Neutrophil (primary cell): ENCODE data around the gene PLEKHM3.

Source experiments
- H3K27ac ChIP-seq: fragments of 200-600 bp; sonication (generic); 2 replicates; pipeline ENCODE4 v1.5.1; 2016; ENCODE audit warnings: mild to moderate bottlenecking, moderate library complexity
- H3K27me3 ChIP-seq: fragments of 200-600 bp; sonication (generic); 2 replicates; pipeline ENCODE4 v1.6.0; 2016; ENCODE audit warnings: mild to moderate bottlenecking
- H3K36me3 ChIP-seq: fragments of 200-600 bp; sonication (generic); 2 replicates; pipeline ENCODE4 v1.5.1; 2017
- H3K4me1 ChIP-seq, 2 experiments: fragments of 200-600 bp in 1 of 2; sonication (generic) in 1 of 2; 1 replicate in 1 of 2; 2 replicates in 1 of 2; pipeline versions ENCODE4 v1.5.1 to v1.6.1; 2013 to 2016; ENCODE audit warnings: low read depth in 1 of 2, low read length in 1 of 2, mild to moderate bottlenecking in 1 of 2, moderate library complexity in 1 of 2; ENCODE audit not compliant: control insufficient read depth in 1 of 2, insufficient read depth in 1 of 2
- H3K4me3 ChIP-seq, 2 experiments: fragments of 200-600 bp in 1 of 2; sonication (generic) in 1 of 2; 1 replicate in 1 of 2; 2 replicates in 1 of 2; pipeline ENCODE4 v1.5.1; 2013 to 2016; ENCODE audit warnings: low read depth in 1 of 2, low read length in 1 of 2, mild to moderate bottlenecking in 1 of 2, moderate library complexity in 1 of 2
- H3K9me3 ChIP-seq: fragments of 200-600 bp; sonication (generic); 2 replicates; pipeline ENCODE4 v1.5.1; 2016
- TF ChIP-seq, protein P1 (sequence below): fragments of 200-600 bp; sonication (generic); IDR thresholded peaks from 2 replicates; pipeline ENCODE4 v1.5.1; 2016; ENCODE audit warnings: antibody characterized with exemption

PLEKHM3 gene

DNA sequence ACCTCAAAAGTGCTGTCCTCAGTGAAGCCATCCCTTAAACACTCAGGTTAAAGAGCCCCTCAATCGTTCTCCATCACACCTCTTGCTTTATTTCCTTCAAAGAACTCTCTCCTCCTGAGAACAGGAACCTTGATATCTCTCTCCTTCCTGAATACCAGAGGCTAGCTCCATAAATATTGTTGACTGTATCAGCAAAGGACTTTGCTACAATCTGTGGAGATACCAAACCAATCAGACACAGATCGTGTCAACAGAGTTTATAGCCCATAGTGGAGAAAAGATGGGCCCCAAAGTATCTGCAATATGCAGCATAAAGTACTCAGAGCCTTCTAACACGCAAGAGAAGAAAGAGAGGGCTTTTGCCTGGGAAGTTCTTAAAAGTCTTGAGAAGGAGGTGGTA, 36.4 kb downstream of the PLEKHM3 start:
- Histone ChIP-seq H3K4me3 (no peak overlapping the region), H3K4me1 (peaks cover under 1 to 2% of the 10 kb centered on the region in 2 experiments), H3K36me3 (no peaks in the 10 kb centered on the region), H3K9me3 (no peaks in the 10 kb centered on the region), H3K27ac (no peak overlapping the region), H3K27me3 (no peaks in the 10 kb centered on the region)
- TF ChIP-seq, protein P1, sequence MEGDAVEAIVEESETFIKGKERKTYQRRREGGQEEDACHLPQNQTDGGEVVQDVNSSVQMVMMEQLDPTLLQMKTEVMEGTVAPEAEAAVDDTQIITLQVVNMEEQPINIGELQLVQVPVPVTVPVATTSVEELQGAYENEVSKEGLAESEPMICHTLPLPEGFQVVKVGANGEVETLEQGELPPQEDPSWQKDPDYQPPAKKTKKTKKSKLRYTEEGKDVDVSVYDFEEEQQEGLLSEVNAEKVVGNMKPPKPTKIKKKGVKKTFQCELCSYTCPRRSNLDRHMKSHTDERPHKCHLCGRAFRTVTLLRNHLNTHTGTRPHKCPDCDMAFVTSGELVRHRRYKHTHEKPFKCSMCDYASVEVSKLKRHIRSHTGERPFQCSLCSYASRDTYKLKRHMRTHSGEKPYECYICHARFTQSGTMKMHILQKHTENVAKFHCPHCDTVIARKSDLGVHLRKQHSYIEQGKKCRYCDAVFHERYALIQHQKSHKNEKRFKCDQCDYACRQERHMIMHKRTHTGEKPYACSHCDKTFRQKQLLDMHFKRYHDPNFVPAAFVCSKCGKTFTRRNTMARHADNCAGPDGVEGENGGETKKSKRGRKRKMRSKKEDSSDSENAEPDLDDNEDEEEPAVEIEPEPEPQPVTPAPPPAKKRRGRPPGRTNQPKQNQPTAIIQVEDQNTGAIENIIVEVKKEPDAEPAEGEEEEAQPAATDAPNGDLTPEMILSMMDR = no peak

DNA sequence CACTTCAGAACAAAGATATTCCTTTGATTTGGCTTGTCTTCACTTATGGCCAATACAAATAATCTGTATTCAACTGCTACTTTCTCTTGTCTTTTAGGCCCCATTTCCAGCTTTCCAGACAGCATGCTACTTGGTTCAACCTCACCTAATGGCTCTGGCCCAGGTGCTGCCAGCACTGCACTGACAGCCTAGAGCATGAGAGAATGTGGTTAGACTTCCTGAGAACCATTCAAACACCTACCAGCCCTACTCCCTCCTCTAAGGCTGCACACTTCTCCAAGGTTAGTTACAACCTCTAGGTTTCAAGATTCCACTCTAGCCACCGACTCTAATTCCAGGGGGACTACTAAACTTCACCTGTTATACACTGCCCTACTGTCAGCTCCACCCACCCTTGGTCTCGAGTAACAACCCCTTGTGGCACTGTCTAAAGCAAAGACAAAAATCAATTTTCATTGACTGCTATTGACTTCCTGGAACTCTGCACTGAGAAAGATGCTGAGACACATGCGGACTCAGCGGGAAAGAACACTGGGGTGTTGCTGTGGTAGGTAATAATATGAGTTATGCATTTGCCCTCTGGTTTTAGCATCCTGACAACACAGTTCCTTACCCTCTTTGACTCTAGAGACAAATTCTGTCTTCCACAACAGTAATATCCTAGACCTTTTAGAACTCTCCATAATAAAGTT, 38.2 kb downstream of the PLEKHM3 start:
- no peaks in the 10 kb centered on the region for H3K36me3 ChIP-seq
- H3K27ac ChIP-seq = no peak overlapping the region
- H3K4me3 ChIP-seq = no peak overlapping the region
- no peaks in the 10 kb centered on the region for H3K27me3 ChIP-seq
- no peaks in the 10 kb centered on the region for H3K9me3 ChIP-seq
- TF ChIP-seq, protein P1 = no peak
- H3K4me1 ChIP-seq = peaks cover 13 to 17% of the 10 kb centered on the region in 2 experiments

DNA sequence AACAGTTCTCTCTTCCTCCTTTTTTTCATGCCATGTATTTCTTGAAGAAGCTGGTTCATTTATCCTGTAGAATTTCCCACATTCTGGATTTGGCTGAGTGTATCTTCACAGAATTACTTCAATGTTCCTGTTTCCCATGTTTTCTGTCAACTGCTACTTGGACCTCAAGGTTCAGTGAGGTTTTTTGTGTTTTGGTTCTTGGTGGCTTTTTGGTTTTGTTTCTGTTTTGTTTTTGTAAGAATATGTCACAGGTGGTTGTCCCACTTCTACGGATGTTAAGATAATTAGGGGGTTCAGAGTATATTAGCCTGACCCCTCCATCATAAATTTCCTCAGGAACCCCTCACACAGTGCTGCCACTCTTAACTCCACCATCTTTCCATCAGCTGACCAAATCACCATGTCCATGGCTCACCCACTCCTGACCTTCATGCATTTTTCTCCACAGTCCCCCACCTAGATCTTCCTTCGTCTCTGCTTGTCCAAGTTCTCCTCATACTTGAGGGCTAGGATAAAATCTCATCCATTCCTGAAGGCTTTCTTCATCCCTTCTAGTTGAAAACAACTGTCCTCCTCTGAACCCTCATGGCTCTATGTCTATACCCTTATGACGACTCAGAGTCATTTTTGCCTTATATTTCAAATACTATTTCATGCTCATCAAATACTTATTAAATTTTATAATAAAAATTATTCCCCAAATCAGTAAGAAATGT, 40.4 kb downstream of the PLEKHM3 start:
- TF ChIP-seq, protein P1 = no peak
- Histone ChIP-seq H3K9me3 (no peaks in the 10 kb centered on the region), H3K27ac (peak overlapping the region; percentile 79), H3K27me3 (no peaks in the 10 kb centered on the region), H3K4me1 (peaks cover 13 to 17% of the 10 kb centered on the region in 2 experiments), H3K4me3 (no peak overlapping the region), H3K36me3 (no peaks in the 10 kb centered on the region)

DNA sequence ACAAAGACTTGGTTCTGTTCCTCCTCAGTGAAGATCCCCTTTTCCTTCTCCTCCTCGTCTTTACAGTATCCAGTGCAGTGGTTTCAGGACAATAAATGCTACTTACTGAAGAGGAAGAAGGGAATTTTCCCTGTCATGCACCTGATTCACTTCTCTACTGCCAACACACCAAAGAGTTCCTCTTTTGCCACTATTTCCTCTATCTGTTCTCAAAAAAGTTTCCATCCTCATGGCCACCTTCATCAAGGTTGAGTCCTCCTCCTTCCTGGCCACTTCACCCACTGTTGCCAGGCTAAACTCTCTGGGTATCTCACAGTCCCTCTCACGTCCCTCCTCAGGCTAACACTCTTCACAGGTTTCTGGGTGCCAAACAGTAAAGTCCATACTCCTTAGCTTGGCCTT, 41.7 kb downstream of the PLEKHM3 start:
- Histone ChIP-seq H3K27ac (peak overlapping the region; percentile 79), H3K4me3 (peak overlapping the region in 1 of 2 experiments; percentile 35), H3K9me3 (no peaks in the 10 kb centered on the region), H3K4me1 (peaks cover 13 to 17% of the 10 kb centered on the region in 2 experiments), H3K36me3 (no peaks in the 10 kb centered on the region), H3K27me3 (no peaks in the 10 kb centered on the region)
- TF ChIP-seq, protein P1 = no peak

DNA sequence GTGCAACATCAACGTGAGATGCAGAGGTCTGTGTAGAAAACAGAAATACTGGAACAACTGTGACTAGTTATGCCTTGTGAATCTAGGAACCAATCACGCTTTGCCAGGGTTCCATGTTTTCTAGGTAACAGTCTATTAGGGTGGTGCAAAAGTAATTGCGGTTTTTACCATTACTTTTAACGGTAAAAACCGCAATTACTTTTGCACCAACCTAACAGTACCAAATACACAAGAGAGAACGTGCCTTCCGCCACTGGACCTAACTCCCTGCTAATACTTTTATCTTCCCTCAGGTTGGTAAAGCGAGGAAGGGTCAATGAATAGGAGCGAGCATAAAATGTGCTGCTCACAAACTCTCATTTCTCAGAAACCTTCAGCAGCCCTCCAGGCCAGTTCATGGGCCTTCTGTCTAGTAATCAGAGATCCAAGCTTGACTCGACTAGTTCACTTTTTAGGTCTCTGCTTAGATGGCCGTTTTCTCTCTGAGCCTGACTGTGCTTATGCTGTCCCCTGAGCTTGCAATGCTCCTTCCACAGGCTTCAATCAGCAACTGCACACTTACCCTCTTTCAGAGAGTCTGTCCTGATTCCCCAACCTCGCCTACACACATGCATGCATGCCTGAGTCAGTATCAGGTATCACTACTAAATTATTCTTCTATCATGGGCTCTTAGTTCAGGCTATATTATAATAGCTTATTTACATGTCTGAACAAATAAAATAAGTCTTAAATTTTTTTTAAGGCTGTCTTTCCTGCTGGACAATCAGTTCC, 47.0 kb downstream of the PLEKHM3 start:
- Histone ChIP-seq H3K4me1 (peaks cover 18 to 22% of the 10 kb centered on the region in 2 experiments), H3K27ac (no peak overlapping the region), H3K27me3 (no peaks in the 10 kb centered on the region), H3K36me3 (peaks cover 12% of the 10 kb centered on the region), H3K4me3 (no peak overlapping the region), H3K9me3 (no peaks in the 10 kb centered on the region)
- TF ChIP-seq, protein P1 = no peak
